Vagina (tissue), 2 donors: Measurements from ENCODE around the gene CUX1.

Experiments
- CTCF ChIP-seq, 3 experiments: fragments of 450-650 bp in 2 of 3; fragments of 200-600 bp in 1 of 3; sonication (generic) in 1 of 3; IDR thresholded peaks; one replicate each; pipeline ENCODE4 v1.5.1; 2017 to 2019; ENCODE audit warnings: antibody characterized with exemption in 3 of 3, mild to moderate bottlenecking in 2 of 3, moderate library complexity in 2 of 3
- POLR2A ChIP-seq, 2 donors: fragments of 450-650 bp; IDR thresholded peaks; one replicate each; pipeline ENCODE4 v1.6.1; 2017; ENCODE audit warnings: antibody characterized with exemption in 2 of 2, mild to moderate bottlenecking in 2 of 2, moderate library complexity in 2 of 2
- POLR2AphosphoS5 ChIP-seq, 2 donors: sonication (generic); formaldehyde crosslinking; IDR thresholded peaks; one replicate each; pipeline ENCODE4 v1.9.0; 2017; ENCODE audit warnings: antibody characterized with exemption in 2 of 2, mild to moderate bottlenecking in 2 of 2, low read depth in 1 of 2; ENCODE audit not compliant: insufficient read depth in 1 of 2

- TF ChIP-seq CTCF (IDR thresholded peaks at IDR 0.05) (no peak), POLR2AphosphoS5 (IDR thresholded peaks at IDR 0.05; ENCODE audit: insufficient read depth in 1 of 2, low read depth in 1 of 2) (no peak), POLR2A (IDR thresholded peaks at IDR 0.05) (no peak)
These were observed 144.4 kb downstream of the CUX1 start for GRCh38 chr7:101961811-101962210.
